ENCODE results near the gene CNTRL. TPM values are rescaled to one million over a fixed set of nuclear protein-coding genes. Genes with fewer than 3 reads are reported as not detected.
A peak's percentile ranks its signal among the peaks of the same experiment; 100 is the strongest.

The CNTRL gene
- total RNA-seq, 6 experiments from 2014 or later, result 3.8 to 10.4 (median 8.8) TPM

- peaks cover 2% of the 10 kb centered on the region for H3K27me3 Mint-ChIP-seq (ENCODE audit: insufficient read depth)
- peak; percentile 50 for DNase-seq
- peaks cover 33% of the 10 kb centered on the region for H3K4me1 Mint-ChIP-seq (ENCODE audit: low read depth)
- peaks cover 19% of the 10 kb centered on the region for H3K9me3 Mint-ChIP-seq
- peaks cover 18% of the 10 kb centered on the region for H3K36me3 Mint-ChIP-seq (ENCODE audit: low read depth)
- peak; percentile 75 for TF ChIP-seq CTCF (IDR thresholded peaks at IDR 0.05)
- peak overlapping the region; percentile 95 for H3K4me3 Mint-ChIP-seq
- peak overlapping the region; percentile 95 for H3K27ac Mint-ChIP-seq
These were observed 2.9 kb upstream of the CNTRL start for GRCh38 chr9:121071756-121072421.

GRCh38 chr9:121073038-121073437, 1.7 kb upstream of the CNTRL start:
- H3K4me1 Mint-ChIP-seq (ENCODE audit: low read depth), result peaks cover 33% of the 10 kb centered on the region
- TF ChIP-seq CTCF (IDR thresholded peaks at IDR 0.05), result no peak
- peaks cover 13% of the 10 kb centered on the region for H3K9me3 Mint-ChIP-seq
- peaks cover 2% of the 10 kb centered on the region for H3K27me3 Mint-ChIP-seq (ENCODE audit: insufficient read depth)
- H3K4me3 Mint-ChIP-seq, result peak overlapping the region; percentile 95
- H3K27ac Mint-ChIP-seq, result peak overlapping the region; percentile 95
- H3K36me3 Mint-ChIP-seq (ENCODE audit: low read depth), result peaks cover 12% of the 10 kb centered on the region
- DNase-seq, result peak; percentile 30

GRCh38 chr9:121075251-121076036, 689 bp downstream of the CNTRL start:
- peak; percentile 18 for DNase-seq
- Mint-ChIP-seq H3K36me3 (ENCODE audit: low read depth) (no peaks in the 10 kb centered on the region; the same call in 1 of the 2 replicates), H3K27ac (peak overlapping the region; percentile 95)

GRCh38 chr9:121082075-121082474, 7.3 kb downstream of the CNTRL start:
- H3K9me3 Mint-ChIP-seq, result no peaks in the 10 kb centered on the region
- H3K36me3 Mint-ChIP-seq (ENCODE audit: low read depth), result peaks cover 9% of the 10 kb centered on the region; the same call in 1 of the 2 replicates
- H3K27ac Mint-ChIP-seq, result no peak overlapping the region; the same call in 1 of the 2 replicates
- no peak overlapping the region for H3K4me3 Mint-ChIP-seq
- DNase-seq, result no peak
- H3K27me3 Mint-ChIP-seq (ENCODE audit: insufficient read depth), result no peaks in the 10 kb centered on the region; the same call in 1 of the 2 replicates
- peaks cover 18% of the 10 kb centered on the region for H3K4me1 Mint-ChIP-seq (ENCODE audit: low read depth)
- TF ChIP-seq CTCF (IDR thresholded peaks at IDR 0.05), result no peak

More at GRCh38 chr9:121075251-121076036, 689 bp downstream of the CNTRL start:
- H3K4me1 Mint-ChIP-seq (ENCODE audit: low read depth), result peaks cover 33% of the 10 kb centered on the region
- H3K27me3 Mint-ChIP-seq (ENCODE audit: insufficient read depth), result peaks cover 2% of the 10 kb centered on the region
- no peaks in the 10 kb centered on the region for H3K9me3 Mint-ChIP-seq
- TF ChIP-seq CTCF (IDR thresholded peaks at IDR 0.05), result 0 out of 2 replicates have a peak, but pooled peaks have one; percentile 18
- peak overlapping the region; percentile 95 for H3K4me3 Mint-ChIP-seq

GRCh38 chr9:121085661-121086060, 10.9 kb downstream of the CNTRL start:
- peak; percentile 33 for DNase-seq
- Mint-ChIP-seq H3K27me3 (ENCODE audit: insufficient read depth) (no peaks in the 10 kb centered on the region), H3K4me1 (ENCODE audit: low read depth) (peaks cover 18% of the 10 kb centered on the region), H3K36me3 (ENCODE audit: low read depth) (peaks cover 9% of the 10 kb centered on the region; the same call in 1 of the 2 replicates), H3K27ac (peak overlapping the region; percentile 20), H3K4me3 (no peak overlapping the region; the same call in 1 of the 2 replicates), H3K9me3 (no peaks in the 10 kb centered on the region)
- TF ChIP-seq CTCF (IDR thresholded peaks at IDR 0.05), result no peak
